ENCODE measurements around the gene PLD3.

GRCh38 chr19:40321076-40321475 lies 27.4 kb upstream of the PLD3 start:
- TF ChIP-seq, protein P1, sequence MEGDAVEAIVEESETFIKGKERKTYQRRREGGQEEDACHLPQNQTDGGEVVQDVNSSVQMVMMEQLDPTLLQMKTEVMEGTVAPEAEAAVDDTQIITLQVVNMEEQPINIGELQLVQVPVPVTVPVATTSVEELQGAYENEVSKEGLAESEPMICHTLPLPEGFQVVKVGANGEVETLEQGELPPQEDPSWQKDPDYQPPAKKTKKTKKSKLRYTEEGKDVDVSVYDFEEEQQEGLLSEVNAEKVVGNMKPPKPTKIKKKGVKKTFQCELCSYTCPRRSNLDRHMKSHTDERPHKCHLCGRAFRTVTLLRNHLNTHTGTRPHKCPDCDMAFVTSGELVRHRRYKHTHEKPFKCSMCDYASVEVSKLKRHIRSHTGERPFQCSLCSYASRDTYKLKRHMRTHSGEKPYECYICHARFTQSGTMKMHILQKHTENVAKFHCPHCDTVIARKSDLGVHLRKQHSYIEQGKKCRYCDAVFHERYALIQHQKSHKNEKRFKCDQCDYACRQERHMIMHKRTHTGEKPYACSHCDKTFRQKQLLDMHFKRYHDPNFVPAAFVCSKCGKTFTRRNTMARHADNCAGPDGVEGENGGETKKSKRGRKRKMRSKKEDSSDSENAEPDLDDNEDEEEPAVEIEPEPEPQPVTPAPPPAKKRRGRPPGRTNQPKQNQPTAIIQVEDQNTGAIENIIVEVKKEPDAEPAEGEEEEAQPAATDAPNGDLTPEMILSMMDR (conservative IDR thresholded peaks at IDR 0.05; ENCODE audit: low read depth in 2 of 2) = no peak
- TF ChIP-seq POLR2AphosphoS5 (IDR thresholded peaks at IDR 0.05; ENCODE audit: low read depth) (no peak), EZH2 (IDR thresholded peaks at IDR 0.05; ENCODE audit: low read depth, unreplicated experiment) (no peak), EZH2phosphoT487 (IDR thresholded peaks at IDR 0.05; ENCODE audit: unreplicated experiment) (no peak), REST (IDR thresholded peaks at IDR 0.05; ENCODE audit: unreplicated experiment) (no peak), STAT1 (IDR thresholded peaks at IDR 0.05; ENCODE audit: unreplicated experiment) (no peak), CREB1 (CRISPR knock-in tag; IDR thresholded peaks at IDR 0.05; ENCODE audit: low read depth) (no peak), ZNF114 (CRISPR knock-in tag; IDR thresholded peaks at IDR 0.05) (no peak), ZNF331 (CRISPR knock-in tag; IDR thresholded peaks at IDR 0.05; ENCODE audit: low read depth) (no peak), NANOG (IDR thresholded peaks at IDR 0.05; ENCODE audit: borderline replicate concordance) (no peak), JUNB (IDR thresholded peaks at IDR 0.05; ENCODE audit: unreplicated experiment) (no peak)
